Astrocyte (in vitro differentiated cells and primary cell): ENCODE data around the gene C20orf204. TPM values are rescaled to one million over a fixed set of nuclear protein-coding genes. Genes with fewer than 3 reads are reported as not detected.

ENCODE experiments used
- DNase-seq: peaks from one replicate; pipeline ENCODE4 v3.0.0-alpha.2; 2010; ENCODE audit warnings: low read depth
- FAIRE-seq: peaks from 2 replicates; lab custom pipeline; 2011; peaks lifted over from hg19 to GRCh38; lab: Jason Lieb, UNC
- H2AFZ ChIP-seq: 2 replicates; pipeline ENCODE4 v1.6.0; 2012; ENCODE audit warnings: low read depth, low read length, inconsistent platforms
- H3K27ac ChIP-seq: 2 replicates; pipeline ENCODE4 v1.5.1; 2011; ENCODE audit warnings: low read depth, low read length, inconsistent platforms
- H3K27me3 ChIP-seq: 2 replicates; pipeline ENCODE4 v1.6.0; 2011; ENCODE audit warnings: low read length, inconsistent platforms; ENCODE audit not compliant: insufficient read depth
- H3K36me3 ChIP-seq: 2 replicates; pipeline ENCODE4 v1.5.1; 2011; ENCODE audit warnings: low read length, inconsistent platforms; ENCODE audit not compliant: insufficient read depth
- H3K4me1 ChIP-seq: 2 replicates; pipeline ENCODE4 v1.5.1; 2011; ENCODE audit warnings: low read length, inconsistent platforms; ENCODE audit not compliant: insufficient read depth
- H3K4me2 ChIP-seq: 2 replicates; pipeline ENCODE4 v1.6.0; 2012; ENCODE audit warnings: low read length, inconsistent platforms
- H3K4me3 ChIP-seq: 2 replicates; pipeline ENCODE4 v1.5.1; 2011; ENCODE audit warnings: low read depth, mild to moderate bottlenecking, low read length, inconsistent platforms; ENCODE audit not compliant: insufficient read depth
- H3K79me2 ChIP-seq: 2 replicates; pipeline ENCODE4 v1.6.0; 2012; ENCODE audit warnings: mild to moderate bottlenecking, low read length, inconsistent platforms; ENCODE audit not compliant: insufficient read depth
- H3K9ac ChIP-seq: 2 replicates; pipeline ENCODE4 v1.6.0; 2012; ENCODE audit warnings: mild to moderate bottlenecking, low read length, inconsistent platforms
- H3K9me3 ChIP-seq: 2 replicates; pipeline ENCODE4 v1.5.1; 2012; ENCODE audit warnings: low read depth, mild to moderate bottlenecking, low read length, inconsistent platforms; ENCODE audit not compliant: insufficient read depth
- H4K20me1 ChIP-seq: 2 replicates; pipeline ENCODE4 v1.6.0; 2012; ENCODE audit warnings: low read length, inconsistent platforms; ENCODE audit not compliant: insufficient read depth
- H3K27ac Mint-ChIP-seq: one replicate; pipeline ENCODE4 v1.8.0; 2021; ENCODE audit warnings: mild to moderate bottlenecking, mixed read lengths; ENCODE audit not compliant: unreplicated experiment
- H3K27me3 Mint-ChIP-seq: one replicate; pipeline ENCODE4 v1.8.0; 2021; ENCODE audit warnings: low read depth, mixed read lengths; ENCODE audit not compliant: unreplicated experiment
- H3K36me3 Mint-ChIP-seq: one replicate; pipeline ENCODE4 v1.8.0; 2021; ENCODE audit warnings: low read depth, mixed read lengths; ENCODE audit not compliant: unreplicated experiment
- H3K4me1 Mint-ChIP-seq: one replicate; pipeline ENCODE4 v1.8.0; 2021; ENCODE audit warnings: low read depth, mixed read lengths; ENCODE audit not compliant: unreplicated experiment
- H3K4me3 Mint-ChIP-seq: one replicate; pipeline ENCODE4 v1.8.0; 2021; ENCODE audit warnings: mild to moderate bottlenecking, moderate library complexity, mixed read lengths; ENCODE audit not compliant: unreplicated experiment
- H3K9me3 Mint-ChIP-seq: one replicate; pipeline ENCODE4 v1.8.0; 2021; ENCODE audit warnings: mild to moderate bottlenecking, mixed read lengths; ENCODE audit not compliant: unreplicated experiment
- EZH2 ChIP-seq: IDR thresholded peaks from 2 replicates; pipeline ENCODE4 v1.6.1; 2012; ENCODE audit warnings: mild to moderate bottlenecking, low read length, inconsistent platforms; ENCODE audit not compliant: insufficient read depth
- total RNA-seq: library from RNA; stranded (reverse); gene quantifications from 2 replicates; pipeline ENCODE4 v1.2.1, GENCODE V29; 2021
- TF ChIP-seq, protein P1 (sequence below): IDR thresholded peaks from 2 replicates; pipeline ENCODE4 v1.5.1; 2011; ENCODE audit warnings: low read depth, mild to moderate bottlenecking, inconsistent platforms, low read length, moderate library complexity; ENCODE audit not compliant: insufficient read depth

The C20orf204 gene
- total RNA-seq, 1 donor from 2014 or later: 0.75 TPM

GRCh38 chr20:64072498-64073063 is 36.6 kb downstream of the C20orf204 start:
- no peak overlapping the region for H3K27ac ChIP-seq
- no peaks in the 10 kb centered on the region for H3K79me2 ChIP-seq
- DNase-seq (no peak), FAIRE-seq (no peak)
- no peaks in the 10 kb centered on the region for H3K9me3 ChIP-seq
- H4K20me1 ChIP-seq: peaks cover 6% of the 10 kb centered on the region
- H3K4me3 ChIP-seq: no peak overlapping the region
- no peak overlapping the region for H2AFZ ChIP-seq
- TF ChIP-seq, protein P1, sequence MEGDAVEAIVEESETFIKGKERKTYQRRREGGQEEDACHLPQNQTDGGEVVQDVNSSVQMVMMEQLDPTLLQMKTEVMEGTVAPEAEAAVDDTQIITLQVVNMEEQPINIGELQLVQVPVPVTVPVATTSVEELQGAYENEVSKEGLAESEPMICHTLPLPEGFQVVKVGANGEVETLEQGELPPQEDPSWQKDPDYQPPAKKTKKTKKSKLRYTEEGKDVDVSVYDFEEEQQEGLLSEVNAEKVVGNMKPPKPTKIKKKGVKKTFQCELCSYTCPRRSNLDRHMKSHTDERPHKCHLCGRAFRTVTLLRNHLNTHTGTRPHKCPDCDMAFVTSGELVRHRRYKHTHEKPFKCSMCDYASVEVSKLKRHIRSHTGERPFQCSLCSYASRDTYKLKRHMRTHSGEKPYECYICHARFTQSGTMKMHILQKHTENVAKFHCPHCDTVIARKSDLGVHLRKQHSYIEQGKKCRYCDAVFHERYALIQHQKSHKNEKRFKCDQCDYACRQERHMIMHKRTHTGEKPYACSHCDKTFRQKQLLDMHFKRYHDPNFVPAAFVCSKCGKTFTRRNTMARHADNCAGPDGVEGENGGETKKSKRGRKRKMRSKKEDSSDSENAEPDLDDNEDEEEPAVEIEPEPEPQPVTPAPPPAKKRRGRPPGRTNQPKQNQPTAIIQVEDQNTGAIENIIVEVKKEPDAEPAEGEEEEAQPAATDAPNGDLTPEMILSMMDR: no peak
- no peak for TF ChIP-seq EZH2
- no peak overlapping the region for H3K4me2 ChIP-seq
- Mint-ChIP-seq H3K27me3 (no peaks in the 10 kb centered on the region), H3K4me3 (no peak overlapping the region), H3K36me3 (peaks cover 3% of the 10 kb centered on the region), H3K9me3 (no peaks in the 10 kb centered on the region), H3K4me1 (no peaks in the 10 kb centered on the region), H3K27ac (no peak overlapping the region)
- H3K27me3 ChIP-seq: no peaks in the 10 kb centered on the region
- no peaks in the 10 kb centered on the region for H3K36me3 ChIP-seq
- H3K4me1 ChIP-seq: no peaks in the 10 kb centered on the region
- no peak overlapping the region for H3K9ac ChIP-seq

DNA sequence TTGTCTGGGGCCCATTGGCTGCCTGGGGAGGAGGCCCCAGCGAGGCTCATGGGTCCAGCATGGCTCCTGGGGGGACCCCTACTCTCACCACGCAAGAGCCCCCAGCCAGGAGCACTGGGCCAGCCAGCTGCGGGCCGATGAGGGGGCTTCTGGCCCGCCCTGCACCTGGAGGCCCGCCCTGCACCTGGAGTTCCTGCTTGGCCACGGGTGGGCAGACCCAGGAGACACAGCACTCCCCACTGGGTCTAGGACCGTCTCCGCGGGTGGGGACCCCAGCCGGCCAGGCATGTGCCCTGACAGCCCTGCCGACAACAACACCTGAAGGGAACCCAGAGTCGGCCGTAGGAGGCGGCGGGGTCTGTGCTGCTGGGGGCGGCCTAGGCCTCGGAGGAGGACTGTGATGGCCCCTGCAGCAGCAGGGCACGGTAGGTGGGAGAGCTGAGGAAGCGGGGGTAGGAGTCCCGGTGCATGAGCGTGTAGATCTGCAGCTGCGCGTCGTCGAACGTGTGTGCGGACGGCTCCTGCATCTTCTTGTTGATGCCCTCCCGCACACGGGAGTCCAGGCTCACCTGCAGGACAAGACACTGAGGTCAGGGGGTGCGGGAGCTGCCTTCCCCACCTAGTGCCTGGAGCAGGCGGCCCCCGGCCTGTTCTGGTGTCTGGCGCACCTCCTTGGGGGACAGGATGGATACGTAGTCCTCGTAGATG is 37.6 kb downstream of the C20orf204 start:
- no peak overlapping the region for H3K4me3 ChIP-seq
- H2AFZ ChIP-seq: no peak overlapping the region
- Mint-ChIP-seq H3K27me3 (no peaks in the 10 kb centered on the region), H3K4me1 (no peaks in the 10 kb centered on the region), H3K36me3 (peaks cover 3% of the 10 kb centered on the region), H3K4me3 (no peak overlapping the region), H3K27ac (no peak overlapping the region), H3K9me3 (no peaks in the 10 kb centered on the region)
- FAIRE-seq (no peak), DNase-seq (no peak)
- no peaks in the 10 kb centered on the region for H3K27me3 ChIP-seq
- no peaks in the 10 kb centered on the region for H3K9me3 ChIP-seq
- TF ChIP-seq, protein P1: no peak
- no peak for TF ChIP-seq EZH2
- peaks cover 2% of the 10 kb centered on the region for H3K4me1 ChIP-seq
- H3K36me3 ChIP-seq: no peaks in the 10 kb centered on the region
- no peak overlapping the region for H3K9ac ChIP-seq
- H3K79me2 ChIP-seq: no peaks in the 10 kb centered on the region
- H3K4me2 ChIP-seq: no peak overlapping the region
- no peak overlapping the region for H3K27ac ChIP-seq
- peaks cover 13% of the 10 kb centered on the region for H4K20me1 ChIP-seq

GRCh38 chr20:64074184-64074789 is 38.3 kb downstream of the C20orf204 start:
- no peaks in the 10 kb centered on the region for H3K9me3 Mint-ChIP-seq

More at GRCh38 chr20:64074184-64074789, 38.3 kb downstream of the C20orf204 start:
- no peaks in the 10 kb centered on the region for H3K36me3 ChIP-seq
- H3K4me3 ChIP-seq: no peak overlapping the region
- H3K27me3 ChIP-seq: no peaks in the 10 kb centered on the region
- H3K79me2 ChIP-seq: no peaks in the 10 kb centered on the region
- Mint-ChIP-seq H3K4me3 (no peak overlapping the region), H3K27ac (no peak overlapping the region), H3K36me3 (peaks cover 3% of the 10 kb centered on the region), H3K27me3 (no peaks in the 10 kb centered on the region), H3K4me1 (no peaks in the 10 kb centered on the region)
- no peak overlapping the region for H3K4me2 ChIP-seq
- TF ChIP-seq, protein P1: no peak
- TF ChIP-seq EZH2: no peak
- no peak overlapping the region for H2AFZ ChIP-seq
- H3K9me3 ChIP-seq: no peaks in the 10 kb centered on the region
- FAIRE-seq: no peak
- H3K27ac ChIP-seq: no peak overlapping the region
- DNase-seq: no peak
- H4K20me1 ChIP-seq: peaks cover 16% of the 10 kb centered on the region
- no peak overlapping the region for H3K9ac ChIP-seq
- H3K4me1 ChIP-seq: peaks cover 8% of the 10 kb centered on the region
